K562 (cell line): ENCODE data around the gene DOK3. TPM values are rescaled to one million over a fixed set of nuclear protein-coding genes. Genes with fewer than 3 reads are reported as not detected.

Experiments used
- CBFB ChIP-seq: sonication (generic); formaldehyde crosslinking; IDR thresholded peaks from 2 replicates; pipeline ENCODE4 v1.4.0; 2020; ENCODE audit warnings: mild to moderate bottlenecking, missing genetic modification reagents
- CUX1 ChIP-seq: fragments of 200-800 bp; sonication (Bioruptor generic); IDR thresholded peaks from 2 replicates; pipeline ENCODE4 v1.6.1; 2016; ENCODE audit warnings: missing genetic modification characterization, missing compliant biosample characterization
- ELF1 ChIP-seq: fragments of 200-800 bp; sonication (Bioruptor generic); IDR thresholded peaks from 2 replicates; pipeline ENCODE4 v1.6.1; 2016; ENCODE audit warnings: missing genetic modification characterization, missing compliant biosample characterization
- HDAC1 ChIP-seq, 2 experiments: fragments of 450-650 bp; IDR thresholded peaks; 2 replicates each; pipeline ENCODE4 v1.6.1; 2016 to 2017; ENCODE audit warnings: inconsistent platforms in 1 of 2, mild to moderate bottlenecking in 1 of 2, moderate library complexity in 1 of 2
- HIVEP1 ChIP-seq: fragments of 250-450 bp; sonication (Bioruptor Pico); IDR thresholded peaks from 2 replicates; pipeline ENCODE4 v1.4.0; 2020; ENCODE audit warnings: mild to moderate bottlenecking
- HMGN3 ChIP-seq: IDR thresholded peaks from 2 replicates; pipeline ENCODE4 v1.6.1; 2011; ENCODE audit warnings: borderline replicate concordance, low read depth, mild to moderate bottlenecking, mixed read lengths, low read length; ENCODE audit not compliant: insufficient read length; ENCODE audit errors: extremely low read depth
- KLF1 ChIP-seq: fragments of 450-650 bp; IDR thresholded peaks from 2 replicates; pipeline ENCODE4 v1.6.1; 2016; ENCODE audit warnings: missing genetic modification characterization, missing compliant biosample characterization
- NFIX ChIP-seq: fragments of 250-450 bp; sonication (Bioruptor Pico); IDR thresholded peaks from 2 replicates; pipeline ENCODE4 v1.4.0; 2020; ENCODE audit warnings: low read depth, mild to moderate bottlenecking, moderate library complexity
- NR3C1 ChIP-seq: sonication (generic); formaldehyde crosslinking; IDR thresholded peaks from 2 replicates; pipeline ENCODE4 v1.8.1; 2022; ENCODE audit warnings: missing genetic modification reagents
- PHF20 ChIP-seq: fragments of 450-650 bp; IDR thresholded peaks from 2 replicates; pipeline ENCODE4 v1.6.1; 2018; ENCODE audit not compliant: partially characterized antibody
- SP2 ChIP-seq: IDR thresholded peaks from 2 replicates; pipeline ENCODE4 v1.6.1; 2011; ENCODE audit warnings: mild to moderate bottlenecking, low read depth, low read length, moderate library complexity; ENCODE audit not compliant: poor library complexity, severe bottlenecking; ENCODE audit errors: extremely low read depth
- SREBF2 ChIP-seq: sonication (generic); formaldehyde crosslinking; IDR thresholded peaks from 2 replicates; pipeline ENCODE4 v1.4.0; 2020; ENCODE audit warnings: mild to moderate bottlenecking, missing genetic modification reagents
- SUPT5H ChIP-seq: fragments of 450-650 bp; IDR thresholded peaks from 2 replicates; pipeline ENCODE4 v1.6.1; 2016
- WHSC1 ChIP-seq: IDR thresholded peaks from one replicate; pipeline ENCODE4 v1.6.1; 2012; ENCODE audit warnings: low read length, control low read depth, inconsistent platforms
- ZNF274 ChIP-seq: IDR thresholded peaks from 2 replicates; pipeline ENCODE4 v1.6.1; 2011; ENCODE audit warnings: low read depth, mild to moderate bottlenecking, low read length, moderate library complexity, borderline replicate concordance
- ZNF668 ChIP-seq: fragments of 250-450 bp; sonication (Bioruptor Pico); IDR thresholded peaks from 2 replicates; pipeline ENCODE4 v1.8.0; 2022; ENCODE audit warnings: mild to moderate bottlenecking, inconsistent platforms
- ZSCAN29 ChIP-seq: fragments of 450-650 bp; IDR thresholded peaks from 2 replicates; pipeline ENCODE4 v1.6.1; 2017
- polyA plus RNA-seq, 8 experiments: library from polyadenylated mRNA; depleted of rRNA in 4 of 8; stranded (reverse) in 5 of 8; unstranded in 3 of 8; fragments of >200 nt; fragmentation: Nextera tagmentation in 2 of 8; fragmentation: Illumina TruSeq in 1 of 8; extraction: Ambion mirVana in 2 of 8; extraction: Trizol in 1 of 8; gene quantifications; 2 replicates each; pipeline versions ENCODE4 v1.2.1 to v1.2.3, GENCODE V29; 2011 to 2014; ENCODE audit warnings: inconsistent platforms in 1 of 8, missing spikeins in 1 of 8
- total RNA-seq, 7 experiments: library from RNA; depleted of rRNA in 6 of 7; stranded (reverse); fragments of >200 nt in 6 of 7; fragmentation: Illumina TruSeq in 2 of 7; extraction: Trizol in 2 of 7; gene quantifications; 2 replicates each; pipeline versions ENCODE4 v1.2.1 to v1.2.3, GENCODE V29; 2011 to 2021; ENCODE audit warnings: low replicate concordance in 1 of 7
- TF ChIP-seq, protein P1 (sequence below): fragments of 250-450 bp; sonication (Bioruptor Pico); IDR thresholded peaks from 2 replicates; pipeline ENCODE4 v1.8.0; 2021; ENCODE audit warnings: moderate library complexity, mild to moderate bottlenecking, inconsistent platforms
- TF ChIP-seq, protein P2 (sequence below): fragments of 250-450 bp; sonication (Bioruptor Pico); IDR thresholded peaks from 2 replicates; pipeline ENCODE4 v1.5.0; 2020; ENCODE audit warnings: mild to moderate bottlenecking
- TF ChIP-seq, protein P3 (sequence below): fragments of 150-350 bp; conservative IDR thresholded peaks from 2 replicates; pipeline ENCODE4 v1.6.1; 2014; ENCODE audit warnings: low read length

The DOK3 gene
- total and polyA plus RNA-seq, 9 of the 15 experiments (the other 6 are each of a cell fraction or from before 2014, with no cell fraction given) = 1.3 to 23.0 (median 8.0) TPM

- TF ChIP-seq NR3C1 = no peak
- TF ChIP-seq ZNF274 = no peak
- no peak for TF ChIP-seq ELF1 (tag)
- no peak for TF ChIP-seq WHSC1
- no peak for TF ChIP-seq CUX1
- no peak for TF ChIP-seq SP2
- TF ChIP-seq, protein P1, sequence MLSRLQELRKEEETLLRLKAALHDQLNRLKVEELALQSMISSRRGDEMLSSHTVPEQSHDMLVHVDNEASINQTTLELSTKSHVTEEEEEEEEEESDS (CRISPR knock-in tag) = no peak
- TF ChIP-seq SUPT5H = no peak
- TF ChIP-seq ZNF668 (CRISPR knock-in tag) = no peak
- peak; percentile 25 for TF ChIP-seq PHF20
- TF ChIP-seq CBFB (CRISPR knock-in tag) = no peak
- TF ChIP-seq, protein P2, sequence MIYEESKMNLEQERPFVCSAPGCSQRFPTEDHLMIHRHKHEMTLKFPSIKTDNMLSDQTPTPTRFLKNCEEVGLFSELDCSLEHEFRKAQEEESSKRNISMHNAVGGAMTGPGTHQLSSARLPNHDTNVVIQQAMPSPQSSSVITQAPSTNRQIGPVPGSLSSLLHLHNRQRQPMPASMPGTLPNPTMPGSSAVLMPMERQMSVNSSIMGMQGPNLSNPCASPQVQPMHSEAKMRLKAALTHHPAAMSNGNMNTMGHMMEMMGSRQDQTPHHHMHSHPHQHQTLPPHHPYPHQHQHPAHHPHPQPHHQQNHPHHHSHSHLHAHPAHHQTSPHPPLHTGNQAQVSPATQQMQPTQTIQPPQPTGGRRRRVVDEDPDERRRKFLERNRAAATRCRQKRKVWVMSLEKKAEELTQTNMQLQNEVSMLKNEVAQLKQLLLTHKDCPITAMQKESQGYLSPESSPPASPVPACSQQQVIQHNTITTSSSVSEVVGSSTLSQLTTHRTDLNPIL (CRISPR knock-in tag) = no peak
- peak; percentile 51 for TF ChIP-seq HMGN3
- no peak for TF ChIP-seq KLF1
- TF ChIP-seq HIVEP1 = peak; percentile 100
- no peak for TF ChIP-seq SREBF2 (CRISPR knock-in tag)
- TF ChIP-seq, protein P3, sequence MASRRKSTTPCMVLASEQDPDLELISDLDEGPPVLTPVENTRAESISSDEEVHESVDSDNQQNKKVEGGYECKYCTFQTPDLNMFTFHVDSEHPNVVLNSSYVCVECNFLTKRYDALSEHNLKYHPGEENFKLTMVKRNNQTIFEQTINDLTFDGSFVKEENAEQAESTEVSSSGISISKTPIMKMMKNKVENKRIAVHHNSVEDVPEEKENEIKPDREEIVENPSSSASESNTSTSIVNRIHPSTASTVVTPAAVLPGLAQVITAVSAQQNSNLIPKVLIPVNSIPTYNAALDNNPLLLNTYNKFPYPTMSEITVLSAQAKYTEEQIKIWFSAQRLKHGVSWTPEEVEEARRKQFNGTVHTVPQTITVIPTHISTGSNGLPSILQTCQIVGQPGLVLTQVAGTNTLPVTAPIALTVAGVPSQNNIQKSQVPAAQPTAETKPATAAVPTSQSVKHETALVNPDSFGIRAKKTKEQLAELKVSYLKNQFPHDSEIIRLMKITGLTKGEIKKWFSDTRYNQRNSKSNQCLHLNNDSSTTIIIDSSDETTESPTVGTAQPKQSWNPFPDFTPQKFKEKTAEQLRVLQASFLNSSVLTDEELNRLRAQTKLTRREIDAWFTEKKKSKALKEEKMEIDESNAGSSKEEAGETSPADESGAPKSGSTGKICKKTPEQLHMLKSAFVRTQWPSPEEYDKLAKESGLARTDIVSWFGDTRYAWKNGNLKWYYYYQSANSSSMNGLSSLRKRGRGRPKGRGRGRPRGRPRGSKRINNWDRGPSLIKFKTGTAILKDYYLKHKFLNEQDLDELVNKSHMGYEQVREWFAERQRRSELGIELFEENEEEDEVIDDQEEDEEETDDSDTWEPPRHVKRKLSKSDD = no peak
- TF ChIP-seq NFIX (CRISPR knock-in tag) = no peak
- no peak for TF ChIP-seq HDAC1 (IDR thresholded peaks at IDR 0.05)
- no peak for TF ChIP-seq ZSCAN29
Observed at GRCh38 chr5:177454397-177455035, 55.1 kb downstream of the DOK3 start (continued).
